HepG2 (cell line): ENCODE results near the gene RBM23. TPM values are rescaled to one million over a fixed set of nuclear protein-coding genes. Genes with fewer than 3 reads are reported as not detected.

Experiments
- ATAC-seq: fragments of 200-7000 bp; cut with Tn5 transposase; 3 replicates; pipeline ENCODE4 v1.9.1; 2020; ENCODE audit warnings: mild to moderate bottlenecking, moderate library complexity
- BruUV-seq: library from RNA; stranded (reverse); fragments of 400-500 nt; replicated peaks from 2 replicates; lab custom pipeline; 2021; lab: Mats Ljungman, UMichigan
- CTCF ChIA-PET: fragments of 300-600 bp; formaldehyde crosslinking; extraction: SDS; loops from one replicate; lab custom pipeline; 2021; ENCODE audit warnings: low total read pairs, inconsistent platforms, low intra/inter-chr PET ratio; lab: Yijun Ruan, JAX
- POLR2A ChIA-PET: fragments of 350-600 bp; sonication (Branson Sonifier 250); formaldehyde crosslinking; loops from one replicate; lab custom pipeline; 2020; ENCODE audit warnings: antibody characterized with exemption, inconsistent platforms; lab: Yijun Ruan, JAX
- DNase-seq: peaks from one replicate; pipeline ENCODE4 v3.0.0-alpha.2; 2015; ENCODE audit warnings: low spot score
- FAIRE-seq: peaks from 3 replicates; lab custom pipeline; 2011; peaks lifted over from hg19 to GRCh38; lab: Jason Lieb, UNC
- H2AFZ ChIP-seq: one replicate; pipeline ENCODE4 v1.6.1; 2011; ENCODE audit warnings: low read length, inconsistent platforms
- H3K27ac ChIP-seq: fragments of 300-600 bp; 3 replicates; pipeline ENCODE4 v1.8.0; 2011; ENCODE audit warnings: mixed run types, mild to moderate bottlenecking, mixed read lengths, low read length, inconsistent platforms; ENCODE audit not compliant: insufficient read depth; ENCODE audit errors: extremely low read length
- H3K27me3 ChIP-seq, 2 experiments: fragments of 200-600 bp in 1 of 2; 2 replicates in 1 of 2; 3 replicates in 1 of 2; pipeline versions ENCODE4 v1.6.0 to v1.8.0; 2011; ENCODE audit warnings: low read length in 2 of 2, mild to moderate bottlenecking in 2 of 2, moderate library complexity in 2 of 2, inconsistent platforms in 1 of 2; ENCODE audit not compliant: insufficient read depth in 2 of 2, control insufficient read depth in 1 of 2
- H3K36me3 ChIP-seq, 2 experiments: fragments of 200-600 bp in 1 of 2; replicated peaks in 1 of 2; 2 replicates in 1 of 2; 3 replicates in 1 of 2; pipeline versions ENCODE4 v1.5.1 to v1.8.0; 2011; ENCODE audit warnings: low read length in 2 of 2, inconsistent platforms in 1 of 2; ENCODE audit not compliant: insufficient read depth in 2 of 2, control insufficient read depth in 1 of 2
- H3K4me1 ChIP-seq: 2 replicates; pipeline ENCODE4 v1.5.1; 2012; ENCODE audit warnings: low read length, inconsistent platforms; ENCODE audit not compliant: insufficient read depth
- H3K4me2 ChIP-seq: 2 replicates; pipeline ENCODE4 v1.6.0; 2011; ENCODE audit warnings: low read depth, low read length, inconsistent platforms
- H3K4me3 ChIP-seq, 3 experiments: fragments of 200-600 bp in 1 of 3; sonication (generic), shearing (Covaris generic) in 1 of 3; replicated peaks in 1 of 3; 2 replicates each; pipeline ENCODE4 v1.5.1; 2011 to 2016; ENCODE audit warnings: low read length in 3 of 3, inconsistent platforms in 2 of 3, low read depth in 2 of 3, mild to moderate bottlenecking in 2 of 3, control low read depth in 1 of 3, mixed read lengths in 1 of 3; ENCODE audit not compliant: insufficient read depth in 1 of 3
- H3K79me2 ChIP-seq: one replicate; pipeline ENCODE4 v1.6.1; 2011; ENCODE audit warnings: low read length, inconsistent platforms; ENCODE audit not compliant: insufficient read depth
- H3K9ac ChIP-seq: 2 replicates; pipeline ENCODE4 v1.6.0; 2011; ENCODE audit warnings: mild to moderate bottlenecking, low read depth, low read length, inconsistent platforms; ENCODE audit not compliant: insufficient read depth
- H3K9me3 ChIP-seq: 2 replicates; pipeline ENCODE4 v1.5.1; 2012; ENCODE audit warnings: mild to moderate bottlenecking, low read length
- H4K20me1 ChIP-seq: 2 replicates; pipeline ENCODE4 v1.6.0; 2011; ENCODE audit warnings: inconsistent platforms, mild to moderate bottlenecking, low read length, moderate library complexity; ENCODE audit not compliant: insufficient read depth
- AGO2 ChIP-seq: fragments of 200-400 bp; formaldehyde crosslinking; optimal IDR thresholded peaks from 2 replicates; pipeline ENCODE3; 2017; ENCODE audit warnings: mild to moderate bottlenecking, low read depth, low read length, moderate library complexity
- DNMT1 ChIP-seq: sonication (generic); formaldehyde crosslinking; IDR thresholded peaks from 2 replicates; pipeline ENCODE4 v1.5.1; 2020; ENCODE audit warnings: mild to moderate bottlenecking, missing genetic modification reagents
- FOSL2 ChIP-seq: sonication (generic); formaldehyde crosslinking; IDR thresholded peaks from 2 replicates; pipeline ENCODE4 v1.4.0; 2020; ENCODE audit warnings: missing genetic modification reagents
- GATAD1 ChIP-seq: IDR thresholded peaks from 2 replicates; pipeline ENCODE4 v1.6.1; 2016; ENCODE audit warnings: missing genetic modification reagents, missing compliant biosample characterization
- GLI4 ChIP-seq: sonication (generic); formaldehyde crosslinking; IDR thresholded peaks from 2 replicates; pipeline ENCODE4 v1.5.1; 2020; ENCODE audit warnings: missing genetic modification reagents, mild to moderate bottlenecking, moderate library complexity, borderline replicate concordance
- HOXA7 ChIP-seq: sonication (generic); formaldehyde crosslinking; IDR thresholded peaks from 2 replicates; pipeline ENCODE4 v1.8.1; 2022; ENCODE audit warnings: mild to moderate bottlenecking, missing genetic modification reagents, moderate library complexity
- IKZF1 ChIP-seq: fragments of 450-650 bp; IDR thresholded peaks from 2 replicates; pipeline ENCODE4 v1.7.1; 2016
- JUND ChIP-seq: sonication (generic); formaldehyde crosslinking; IDR thresholded peaks from 2 replicates; pipeline ENCODE4 v1.8.0; 2022; ENCODE audit warnings: mild to moderate bottlenecking, missing genetic modification reagents
- MTA1 ChIP-seq: sonication (generic); formaldehyde crosslinking; IDR thresholded peaks from 2 replicates; pipeline ENCODE4 v1.4.0; 2020; ENCODE audit warnings: missing genetic modification reagents, mild to moderate bottlenecking, borderline replicate concordance
- NAIF1 ChIP-seq: sonication (generic); formaldehyde crosslinking; IDR thresholded peaks from 2 replicates; pipeline ENCODE4 v1.5.0; 2020; ENCODE audit warnings: mild to moderate bottlenecking, missing genetic modification reagents, borderline replicate concordance
- SETDB1 ChIP-seq: sonication (generic); formaldehyde crosslinking; IDR thresholded peaks from 2 replicates; pipeline ENCODE4 v1.5.1; 2020; ENCODE audit warnings: missing genetic modification reagents, mild to moderate bottlenecking, borderline replicate concordance
- SP4 ChIP-seq: sonication (generic); formaldehyde crosslinking; IDR thresholded peaks from 2 replicates; pipeline ENCODE4 v1.8.1; 2023; ENCODE audit warnings: mild to moderate bottlenecking, missing genetic modification reagents
- SRF ChIP-seq: IDR thresholded peaks from 2 replicates; pipeline ENCODE4 v1.6.1; 2011; ENCODE audit warnings: mild to moderate bottlenecking, low read depth, low read length, moderate library complexity
- XBP1 ChIP-seq: sonication (generic); formaldehyde crosslinking; IDR thresholded peaks from 2 replicates; pipeline ENCODE4 v1.5.0; 2020; ENCODE audit warnings: missing genetic modification reagents
- ZFY ChIP-seq: sonication (generic); formaldehyde crosslinking; IDR thresholded peaks from 2 replicates; pipeline ENCODE4 v1.4.0; 2020; ENCODE audit warnings: missing genetic modification reagents
- ZNF205 ChIP-seq: IDR thresholded peaks from 2 replicates; pipeline ENCODE4 v1.6.1; 2018; ENCODE audit warnings: missing biosample characterization, missing genetic modification reagents
- ZSCAN29 ChIP-seq: sonication (generic); formaldehyde crosslinking; conservative IDR thresholded peaks from 2 replicates; pipeline ENCODE4 v1.4.0; 2020; ENCODE audit warnings: mild to moderate bottlenecking, missing genetic modification reagents
- WGBS: methylation state at CpG from one replicate; pipeline ENCODE4 v1.1.6; 2017; ENCODE audit warnings: low lambda C conversion rate; 5-methylcytosine and 5-hydroxymethylcytosine counted together
- in situ Hi-C: cut with HindIII; loops from 2 replicates; pipeline ENCODE4 v1.10.0; 2017; ENCODE audit warnings: low pct_unique_long_range_greater_than_20kb; ENCODE audit not compliant: extremely low pct_ligation_motif_present
- intact Hi-C: fragments of 100-400 bp; cut with micrococcal nuclease; formaldehyde crosslinking; loops from one replicate; pipeline ENCODE4 v1.10.0; 2022; ENCODE audit not compliant: unreplicated experiment
- polyA plus RNA-seq, 8 experiments: library from polyadenylated mRNA; depleted of rRNA in 3 of 8; stranded (reverse) in 7 of 8; unstranded in 1 of 8; fragments of >200 nt; fragmentation: Illumina TruSeq in 4 of 8; extraction: Trizol in 4 of 8; gene quantifications; 2 replicates each; pipeline versions ENCODE4 v1.2.1 to v1.2.3, GENCODE V29; 2011 to 2016; ENCODE audit warnings: low read depth in 4 of 8, missing spikeins in 1 of 8, mixed read lengths in 1 of 8; ENCODE audit not compliant: insufficient read depth in 1 of 8
- total RNA-seq, 5 experiments: library from RNA; depleted of rRNA; stranded (reverse); fragments of >200 nt; fragmentation: Illumina TruSeq; extraction: Trizol; gene quantifications; 2 replicates each; pipeline ENCODE4 v1.2.3, GENCODE V29; 2016; ENCODE audit warnings: low read depth in 1 of 5
- TF ChIP-seq, protein P1 (sequence below): sonication (generic); formaldehyde crosslinking; IDR thresholded peaks from 2 replicates; pipeline ENCODE4 v1.4.0; 2020; ENCODE audit warnings: missing genetic modification reagents
- TF ChIP-seq, protein P2 (sequence below): IDR thresholded peaks from 2 replicates; pipeline ENCODE4 v1.6.1; 2012; ENCODE audit warnings: low read depth, low read length, improper control_type of control experiment

RBM23 gene
- total and polyA plus RNA-seq, 2 of the 13 experiments (the other 11 are each of a cell fraction or from before 2014, with no cell fraction given), result 1.5 to 2.1 TPM

DNA sequence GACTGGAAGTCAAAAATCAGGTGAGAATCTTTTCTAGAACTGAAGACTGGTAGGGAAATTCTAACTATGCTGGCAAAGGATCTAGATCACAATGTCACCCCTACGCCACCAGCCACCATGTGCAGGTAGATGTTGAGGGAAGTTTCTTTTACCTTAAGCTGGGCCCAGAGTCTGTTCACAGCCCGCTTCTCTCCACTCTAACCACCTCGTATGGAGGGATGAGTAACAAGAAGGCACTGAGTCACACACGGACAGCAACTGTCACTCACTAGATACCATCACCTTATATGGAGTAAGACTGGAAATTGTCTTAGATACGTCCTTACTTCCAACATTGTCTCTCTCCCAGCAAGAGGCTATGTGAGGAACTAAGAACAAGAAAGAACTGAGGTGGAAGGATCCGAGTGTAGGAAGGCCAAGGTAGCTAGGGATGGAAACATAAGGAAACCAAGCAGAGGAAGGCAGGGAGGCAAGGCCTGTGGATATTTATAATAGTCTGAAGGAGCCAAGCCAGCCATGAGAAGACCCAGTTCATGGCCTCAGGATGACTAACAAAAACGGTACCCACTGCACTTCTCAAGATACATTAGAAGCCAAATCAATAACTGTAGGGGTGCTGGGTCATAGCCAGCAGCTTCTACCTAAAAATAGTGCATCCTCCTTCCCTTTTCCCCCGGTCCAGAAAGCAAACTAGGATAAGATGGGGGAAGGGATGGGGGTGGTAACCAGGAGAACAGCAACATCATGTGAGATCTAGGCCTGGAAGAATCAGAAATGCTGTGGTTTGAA, 20.5 kb downstream of the RBM23 start:
- H3K9ac ChIP-seq, result no peak overlapping the region
- DNase-seq (no peak), FAIRE-seq (no peak), ATAC-seq (no peak)
- ChIA-PET POLR2A (interaction anchor here (2.6 kb wide), 1 partner anchor 10 kb away, joined by 11 read pairs; no protein-coding TSS in a partner anchor), CTCF (interaction anchor here (5.0 to 6.2 kb wide), 2 partner anchors 26 to 341 kb away, joined by 46 to 67 read pairs; partner anchors contain the start of gene LRP10)
- H3K4me2 ChIP-seq, result no peak overlapping the region
- peaks cover 5 to 12% of the 10 kb centered on the region in 2 experiments; a peak in 3 of 5 replicates for H3K27me3 ChIP-seq
- WGBS, result 23% methylated on average over 8 of the region's 8 CpGs
- H2AFZ ChIP-seq, result no peak overlapping the region
- H3K79me2 ChIP-seq, result no peaks in the 10 kb centered on the region
- in situ Hi-C loops (no loop called here), intact Hi-C loops (no loop called here)
- H3K4me3 ChIP-seq, result no peak overlapping the region
- BruUV-seq, result no TSS peak
- H3K9me3 ChIP-seq, result no peaks in the 10 kb centered on the region
- H3K27ac ChIP-seq, result no peak overlapping the region
- H4K20me1 ChIP-seq, result no peaks in the 10 kb centered on the region
- H3K36me3 ChIP-seq, result no peaks in the 10 kb centered on the region
- peaks cover 31% of the 10 kb centered on the region for H3K4me1 ChIP-seq
- TF ChIP-seq IKZF1 (no peak), SP4 (CRISPR knock-in tag) (0 out of 2 replicates have a peak, but pooled peaks have one; percentile 19), ZFY (CRISPR knock-in tag) (0 out of 2 replicates have a peak, but pooled peaks have one; percentile 14), ZSCAN29 (CRISPR knock-in tag) (no peak), AGO2 (no peak), JUND (CRISPR knock-in tag) (peak; percentile 23; the same call in 1 of the 2 replicates), DNMT1 (CRISPR knock-in tag) (no peak), NAIF1 (CRISPR knock-in tag) (no peak), MTA1 (CRISPR knock-in tag) (no peak), XBP1 (CRISPR knock-in tag) (no peak), ZNF205 (CRISPR knock-in tag) (no peak), GATAD1 (CRISPR knock-in tag) (no peak), HOXA7 (CRISPR knock-in tag) (no peak), SETDB1 (CRISPR knock-in tag) (no peak), GLI4 (CRISPR knock-in tag) (no peak), FOSL2 (CRISPR knock-in tag) (0 out of 2 replicates have a peak, but pooled peaks have one; percentile 13), SRF (no peak)
- TF ChIP-seq, protein P1, sequence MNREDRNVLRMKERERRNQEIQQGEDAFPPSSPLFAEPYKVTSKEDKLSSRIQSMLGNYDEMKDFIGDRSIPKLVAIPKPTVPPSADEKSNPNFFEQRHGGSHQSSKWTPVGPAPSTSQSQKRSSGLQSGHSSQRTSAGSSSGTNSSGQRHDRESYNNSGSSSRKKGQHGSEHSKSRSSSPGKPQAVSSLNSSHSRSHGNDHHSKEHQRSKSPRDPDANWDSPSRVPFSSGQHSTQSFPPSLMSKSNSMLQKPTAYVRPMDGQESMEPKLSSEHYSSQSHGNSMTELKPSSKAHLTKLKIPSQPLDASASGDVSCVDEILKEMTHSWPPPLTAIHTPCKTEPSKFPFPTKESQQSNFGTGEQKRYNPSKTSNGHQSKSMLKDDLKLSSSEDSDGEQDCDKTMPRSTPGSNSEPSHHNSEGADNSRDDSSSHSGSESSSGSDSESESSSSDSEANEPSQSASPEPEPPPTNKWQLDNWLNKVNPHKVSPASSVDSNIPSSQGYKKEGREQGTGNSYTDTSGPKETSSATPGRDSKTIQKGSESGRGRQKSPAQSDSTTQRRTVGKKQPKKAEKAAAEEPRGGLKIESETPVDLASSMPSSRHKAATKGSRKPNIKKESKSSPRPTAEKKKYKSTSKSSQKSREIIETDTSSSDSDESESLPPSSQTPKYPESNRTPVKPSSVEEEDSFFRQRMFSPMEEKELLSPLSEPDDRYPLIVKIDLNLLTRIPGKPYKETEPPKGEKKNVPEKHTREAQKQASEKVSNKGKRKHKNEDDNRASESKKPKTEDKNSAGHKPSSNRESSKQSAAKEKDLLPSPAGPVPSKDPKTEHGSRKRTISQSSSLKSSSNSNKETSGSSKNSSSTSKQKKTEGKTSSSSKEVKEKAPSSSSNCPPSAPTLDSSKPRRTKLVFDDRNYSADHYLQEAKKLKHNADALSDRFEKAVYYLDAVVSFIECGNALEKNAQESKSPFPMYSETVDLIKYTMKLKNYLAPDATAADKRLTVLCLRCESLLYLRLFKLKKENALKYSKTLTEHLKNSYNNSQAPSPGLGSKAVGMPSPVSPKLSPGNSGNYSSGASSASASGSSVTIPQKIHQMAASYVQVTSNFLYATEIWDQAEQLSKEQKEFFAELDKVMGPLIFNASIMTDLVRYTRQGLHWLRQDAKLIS (CRISPR knock-in tag), result no peak
- TF ChIP-seq, protein P2, sequence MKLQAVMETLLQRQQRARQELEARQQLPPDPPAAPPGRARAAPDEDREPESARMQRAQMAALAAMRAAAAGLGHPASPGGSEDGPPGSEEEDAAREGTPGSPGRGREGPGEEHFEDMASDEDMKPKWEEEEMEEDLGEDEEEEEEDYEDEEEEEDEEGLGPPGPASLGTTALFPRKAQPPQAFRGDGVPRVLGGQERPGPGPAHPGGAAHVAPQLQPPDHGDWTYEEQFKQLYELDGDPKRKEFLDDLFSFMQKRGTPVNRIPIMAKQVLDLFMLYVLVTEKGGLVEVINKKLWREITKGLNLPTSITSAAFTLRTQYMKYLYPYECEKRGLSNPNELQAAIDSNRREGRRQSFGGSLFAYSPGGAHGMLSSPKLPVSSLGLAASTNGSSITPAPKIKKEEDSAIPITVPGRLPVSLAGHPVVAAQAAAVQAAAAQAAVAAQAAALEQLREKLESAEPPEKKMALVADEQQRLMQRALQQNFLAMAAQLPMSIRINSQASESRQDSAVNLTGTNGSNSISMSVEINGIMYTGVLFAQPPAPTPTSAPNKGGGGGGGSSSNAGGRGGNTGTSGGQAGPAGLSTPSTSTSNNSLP, result no peak
